CD4-positive, alpha-beta T cell treated with Interleukin-6 for 4 hours (primary cell): Measurements from ENCODE around the gene MAGI1.

Source experiments
- DNase-seq: peaks from one replicate; pipeline ENCODE4 v3.0.0-alpha.2; 2020; ENCODE audit warnings: mixed read lengths

The MAGI1 gene

DNA sequence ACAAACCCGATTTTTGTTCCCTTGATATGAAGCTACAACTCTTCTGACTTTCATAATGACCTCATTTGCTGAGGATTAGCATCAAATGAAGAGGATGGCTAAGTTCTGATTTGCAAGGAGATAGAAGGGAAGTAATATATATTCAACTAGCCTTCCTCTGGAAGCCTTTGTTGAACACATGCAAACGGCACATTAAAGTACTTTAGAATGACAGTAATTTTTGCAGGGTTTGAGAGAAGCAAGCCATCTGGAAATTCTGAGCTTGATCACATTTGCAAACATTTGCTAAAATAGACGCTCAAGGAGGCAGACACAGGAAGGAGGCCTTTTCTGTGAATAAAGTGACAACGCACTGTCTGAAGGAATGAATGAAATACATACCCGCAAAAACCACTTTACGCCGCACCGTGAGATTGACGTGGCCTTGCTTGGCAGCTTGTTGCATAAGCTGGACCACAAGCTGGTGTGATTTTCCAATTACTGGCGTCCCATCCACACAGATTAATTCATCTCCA is 657.2 kb downstream of the MAGI1 start:
- no peak for DNase-seq

DNA sequence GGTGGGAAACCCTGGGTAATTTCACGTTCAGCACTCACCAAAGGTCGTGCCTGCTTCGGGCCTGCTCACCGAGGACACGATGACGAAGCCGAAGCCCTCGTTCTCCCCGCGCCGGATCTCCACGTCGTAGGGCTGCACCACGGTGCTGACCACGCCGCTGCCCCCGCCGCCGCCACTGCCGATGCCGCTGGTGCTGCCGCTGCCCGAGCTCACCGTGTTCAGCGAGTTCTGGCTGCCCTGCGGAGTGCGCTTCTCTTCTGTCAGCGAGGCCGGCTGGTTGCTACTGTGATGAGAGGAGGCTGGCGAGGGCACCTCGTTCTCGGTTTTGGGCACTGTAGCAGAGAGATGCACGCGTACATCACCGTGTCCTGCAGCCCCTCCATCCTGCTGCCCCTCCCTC is 659.5 kb downstream of the MAGI1 start:
- DNase-seq: no peak

DNA sequence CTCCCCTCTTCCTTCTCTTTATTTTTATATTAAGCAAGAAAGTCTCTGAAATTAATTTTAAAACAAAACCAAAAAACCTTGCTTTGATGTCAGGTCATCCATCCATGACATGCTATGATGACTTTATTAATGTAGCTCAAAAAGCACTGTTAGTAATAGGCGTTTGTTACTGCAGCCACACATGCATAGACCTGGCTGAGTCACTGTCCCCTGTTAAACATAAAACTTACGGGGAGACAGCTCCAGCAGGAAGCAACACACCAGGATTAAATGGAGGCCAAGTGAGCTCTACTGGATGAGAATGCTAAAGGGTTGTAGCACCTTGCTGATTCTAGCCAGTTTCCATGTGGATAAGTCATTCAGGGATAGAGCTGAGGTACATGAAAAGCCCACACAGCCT is 661.1 kb downstream of the MAGI1 start:
- DNase-seq: no peak

DNA sequence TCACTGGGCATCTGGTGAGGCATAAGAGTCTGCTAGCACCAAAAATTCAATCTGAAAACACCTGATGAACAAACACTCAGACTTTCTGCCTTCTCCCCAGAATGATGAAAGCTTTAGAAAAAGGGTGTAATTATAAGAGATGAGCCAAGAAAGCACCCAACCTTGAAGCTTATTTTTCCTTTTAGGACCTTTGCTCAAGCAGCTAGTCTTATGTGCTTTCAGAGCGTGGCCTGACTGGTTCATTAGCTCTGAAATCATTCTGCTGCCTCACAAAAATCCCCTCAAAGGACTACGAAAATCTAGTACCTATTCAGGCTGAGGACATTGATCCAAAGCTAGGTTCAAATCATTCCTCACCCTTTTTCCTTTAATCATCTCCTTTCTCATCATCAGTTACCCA is 662.3 kb downstream of the MAGI1 start:
- no peak for DNase-seq

GRCh38 chr3:65371053-65371452 is 667.7 kb downstream of the MAGI1 start:
- DNase-seq: no peak

- DNase-seq: no peak
These were observed 669.9 kb downstream of the MAGI1 start for GRCh38 chr3:65368866-65369265.

DNA sequence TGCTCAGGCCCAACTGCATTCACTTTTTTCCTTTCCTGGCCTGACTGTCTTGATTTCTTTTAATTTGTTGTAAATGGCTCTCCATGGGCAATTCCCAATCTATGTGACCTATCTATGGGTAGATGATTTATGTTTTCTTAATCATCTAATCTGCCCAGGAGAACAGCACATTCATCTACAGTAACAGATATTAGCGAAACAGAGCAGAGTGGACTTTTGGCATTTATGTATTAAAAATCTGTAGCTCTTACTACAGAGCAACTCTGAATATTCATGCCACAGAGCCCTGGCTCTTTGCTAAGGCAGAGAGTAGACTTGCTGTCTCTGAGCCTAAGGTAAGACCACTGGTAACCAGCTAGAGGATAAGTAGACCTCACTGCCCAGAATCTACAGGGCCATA is 676.0 kb downstream of the MAGI1 start:
- no peak for DNase-seq

GRCh38 chr3:65361448-65361847 is 677.3 kb downstream of the MAGI1 start:
- no peak for DNase-seq

GRCh38 chr3:65356331-65357248 is 682.1 kb downstream of the MAGI1 start:
- DNase-seq: no peak

DNA sequence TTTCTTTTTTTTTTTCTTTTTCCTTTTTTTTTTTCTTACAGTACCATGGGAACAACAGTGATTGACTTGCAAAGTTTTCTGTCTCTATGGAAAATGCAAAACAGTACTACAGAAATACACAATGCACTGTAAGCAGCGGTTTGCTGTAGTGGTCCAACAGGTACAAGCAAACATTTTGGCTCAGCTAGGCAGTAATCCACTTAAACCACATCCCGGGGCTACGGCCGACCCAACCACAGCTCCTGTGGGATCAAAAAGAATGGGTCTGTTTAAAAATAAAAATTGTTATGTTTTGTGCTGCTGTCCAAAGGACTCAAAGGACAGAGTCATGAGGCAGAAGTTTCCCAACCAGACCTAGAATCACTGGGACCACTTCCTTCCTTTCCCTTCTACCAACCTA is 683.8 kb downstream of the MAGI1 start:
- no peak for DNase-seq

DNA sequence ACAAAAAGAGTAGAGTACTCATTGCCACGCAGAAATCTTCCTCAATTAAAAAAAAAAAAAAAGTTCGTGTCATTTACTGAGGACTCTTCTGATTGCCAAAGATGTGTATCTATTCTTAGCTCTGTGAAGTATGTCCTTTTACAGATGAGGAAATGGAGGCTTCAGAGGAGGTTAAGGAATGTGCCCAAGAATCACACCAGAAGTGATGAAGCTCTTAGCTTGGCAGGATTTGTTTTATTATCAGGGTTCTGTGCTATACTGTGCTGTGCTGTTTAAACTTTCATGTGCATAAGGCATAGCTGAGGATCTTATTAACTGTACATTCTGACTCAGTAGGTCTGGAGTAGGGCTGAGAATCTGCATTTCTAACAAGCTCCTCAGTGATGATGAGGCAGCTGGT is 685.8 kb downstream of the MAGI1 start:
- no peak for DNase-seq

DNA sequence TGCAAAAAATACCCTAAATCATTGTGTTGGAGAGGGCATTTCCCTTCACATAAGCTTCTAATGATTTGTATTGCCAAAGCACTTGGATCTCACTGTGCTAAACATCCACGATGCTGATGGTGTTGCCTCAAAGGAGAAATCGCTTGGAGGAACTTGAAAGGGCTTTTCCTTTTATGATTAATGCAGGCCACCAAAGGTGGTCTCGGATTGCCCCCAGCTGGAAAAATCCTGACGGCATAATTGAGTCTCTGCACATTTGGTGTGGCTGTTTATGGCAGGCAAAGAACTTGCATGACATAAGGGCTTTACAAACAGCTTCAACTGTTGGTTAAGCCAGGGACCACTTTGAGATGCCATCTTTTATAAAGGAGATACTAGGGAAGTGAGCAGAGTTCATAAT is 687.0 kb downstream of the MAGI1 start:
- DNase-seq: no peak

GRCh38 chr3:65350801-65351476 is 687.8 kb downstream of the MAGI1 start:
- no peak for DNase-seq

DNA sequence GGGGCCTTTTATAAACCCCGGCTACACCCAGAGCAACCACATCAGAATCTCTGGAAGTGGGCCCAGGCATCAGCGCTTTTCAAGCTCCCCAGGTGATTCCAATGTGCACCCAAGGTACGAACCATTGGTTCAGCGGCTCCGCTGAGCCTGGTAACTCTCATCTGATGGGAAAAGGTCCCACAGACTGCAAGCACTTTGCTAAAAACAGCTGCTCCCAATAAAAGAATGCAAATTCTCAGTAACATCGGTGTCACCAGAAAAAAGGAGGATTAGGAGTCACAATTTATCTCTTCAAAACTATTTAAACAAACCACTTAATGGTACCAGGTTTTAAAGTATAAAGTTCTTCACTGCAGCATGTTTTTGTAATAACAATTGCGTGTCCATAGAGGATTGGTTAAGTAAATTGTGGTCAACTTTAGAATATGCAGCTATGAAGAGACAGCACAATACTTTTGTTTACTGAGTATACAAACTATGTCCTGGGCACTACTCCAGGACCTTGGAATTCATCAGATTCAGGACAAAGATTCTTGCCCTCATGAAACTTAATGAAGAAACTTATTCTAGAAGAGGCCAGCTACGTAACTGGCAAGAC is 690.2 kb downstream of the MAGI1 start:
- no peak for DNase-seq

GRCh38 chr3:65347166-65347565 is 691.6 kb downstream of the MAGI1 start:
- no peak for DNase-seq

DNA sequence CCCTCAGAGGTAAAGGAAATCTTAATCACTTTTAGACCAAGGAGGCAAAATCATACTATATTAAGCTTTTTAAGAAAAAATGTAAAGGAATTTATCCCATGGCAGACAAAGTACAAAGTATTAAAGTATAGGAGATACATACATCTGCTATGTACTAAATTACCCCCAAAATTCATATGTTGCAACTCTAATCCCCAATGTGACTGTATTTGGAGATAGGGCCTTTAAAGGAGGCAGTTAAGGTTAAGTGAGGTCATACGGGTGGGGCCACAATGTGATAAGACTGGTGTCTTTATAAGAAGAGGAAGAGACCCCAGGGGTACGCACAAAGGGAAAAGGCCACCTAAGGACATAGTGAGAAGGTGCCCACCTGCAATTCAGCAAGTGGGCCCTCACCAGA is 693.9 kb downstream of the MAGI1 start:
- DNase-seq: no peak

DNA sequence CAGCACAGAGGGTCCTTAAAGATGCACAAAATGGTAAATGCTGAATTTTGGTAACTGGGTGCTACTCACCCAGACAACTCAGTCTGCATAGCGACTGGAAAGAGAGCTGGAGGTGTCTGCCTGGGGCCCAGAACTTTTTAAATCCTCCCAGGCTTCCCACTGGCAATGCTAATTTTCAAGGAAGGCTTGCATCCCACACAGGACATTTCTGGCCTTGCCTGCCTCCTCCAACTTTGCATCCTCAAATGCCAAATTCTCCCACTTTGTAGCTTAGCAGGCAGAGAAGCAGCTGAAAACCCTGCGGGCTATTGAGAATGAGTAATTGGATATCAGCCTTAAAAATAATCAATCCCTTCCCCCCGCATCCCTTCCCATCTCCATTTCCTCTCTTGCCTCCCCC is 694.3 kb downstream of the MAGI1 start:
- no peak for DNase-seq

GRCh38 chr3:65343736-65344135 is 695.0 kb downstream of the MAGI1 start:
- DNase-seq: no peak

- no peak for DNase-seq
These were observed 695.7 kb downstream of the MAGI1 start for GRCh38 chr3:65343026-65343425.

DNA sequence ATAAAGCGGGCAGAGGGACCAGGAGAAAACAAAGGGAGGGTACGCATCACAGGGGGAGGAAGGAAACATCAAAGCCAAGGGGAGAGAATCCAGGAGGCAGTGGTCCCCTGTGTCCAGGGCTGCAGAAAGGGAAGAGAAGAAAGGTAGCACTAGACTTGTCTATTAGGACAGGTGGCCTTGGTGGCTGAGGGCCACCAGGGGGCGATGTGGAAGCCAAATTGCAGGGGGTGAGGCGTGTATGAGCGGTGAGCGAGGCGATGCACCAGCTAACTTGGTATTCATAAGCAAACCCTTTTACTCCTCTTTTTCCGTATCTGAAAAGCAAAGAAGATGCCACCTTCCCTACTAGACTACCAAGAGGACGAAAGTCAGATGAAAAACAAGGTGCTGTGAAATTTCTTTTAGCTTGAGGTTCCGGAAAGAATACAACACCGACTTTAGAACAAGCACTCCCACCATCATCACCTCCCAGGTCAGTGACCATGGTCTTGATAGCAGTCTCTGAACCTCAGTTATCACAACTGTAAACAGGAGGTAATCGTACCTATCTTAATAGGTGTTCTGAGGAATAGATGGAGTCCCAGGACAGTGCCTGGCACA is 696.5 kb downstream of the MAGI1 start:
- DNase-seq: no peak

DNA sequence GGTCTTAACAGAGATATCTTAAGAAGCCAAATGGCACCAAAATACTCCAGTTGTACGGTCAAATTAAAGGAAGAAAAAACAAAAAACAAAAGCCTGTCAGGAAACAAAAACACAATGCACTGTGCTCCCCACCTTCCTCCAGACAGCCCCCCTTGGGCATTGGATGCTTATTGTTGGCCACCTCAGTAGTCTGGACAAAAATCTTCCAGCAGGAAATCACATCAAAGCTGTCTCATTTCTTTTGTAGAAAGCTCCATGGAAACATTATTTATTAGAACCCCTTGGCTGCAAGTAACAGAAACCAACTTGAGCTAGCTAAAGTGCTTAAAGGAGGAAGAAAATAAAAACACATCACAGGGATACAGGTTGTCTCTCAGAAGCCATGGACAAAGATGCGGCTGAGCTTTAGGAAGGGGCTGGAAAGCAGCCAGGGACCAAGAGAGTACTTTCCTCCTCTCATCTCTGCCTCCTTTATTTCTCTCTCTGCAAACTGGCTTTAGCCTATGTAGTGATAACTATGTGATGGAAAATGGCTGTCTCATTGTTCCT is 699.5 kb downstream of the MAGI1 start:
- DNase-seq: no peak

- DNase-seq: no peak
These were observed 700.1 kb downstream of the MAGI1 start for GRCh38 chr3:65338571-65338970.

DNA sequence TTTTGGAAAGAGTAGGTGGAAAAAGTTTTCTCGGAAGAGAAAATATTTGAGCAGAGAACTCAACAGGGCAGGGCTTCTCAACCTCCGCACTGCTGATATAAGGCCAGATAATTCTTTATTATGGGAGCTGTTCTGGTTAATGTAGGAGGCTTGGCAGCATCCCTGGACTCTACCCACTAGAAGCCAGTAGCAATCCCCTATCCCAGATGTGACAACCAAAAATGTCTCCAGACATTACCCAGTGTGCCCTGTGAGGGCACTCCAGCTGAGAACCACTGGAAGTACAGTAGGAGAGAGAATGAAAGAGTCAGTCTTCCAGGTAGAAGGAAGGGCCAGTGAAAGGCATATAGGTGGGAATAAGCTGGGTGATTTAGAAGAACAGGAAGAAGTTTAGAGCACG is 703.1 kb downstream of the MAGI1 start:
- DNase-seq: no peak
